AG09319 (cell line): ENCODE data around the gene SMAD2.
"Not testable (repeated sequence)": the region's sequence is repeated elsewhere in the genome, so short reads cannot be mapped to it uniquely, and the experiment has no call there.

Source experiments
- DNase-seq: peaks from one replicate; pipeline ENCODE4 v3.0.0-alpha.2; 2010; ENCODE audit warnings: low read depth; ENCODE audit errors: extremely low read depth
- CTCF ChIP-seq: IDR thresholded peaks from 2 replicates; pipeline ENCODE4 v1.5.1; 2011; ENCODE audit warnings: low read depth, mild to moderate bottlenecking, inconsistent platforms, low read length, moderate library complexity

SMAD2 gene

GRCh38 chr18:47779381-47779780 is 151.1 kb downstream of the SMAD2 start:
- no peak for DNase-seq
- TF ChIP-seq CTCF, result no peak

- DNase-seq, result no peak
- TF ChIP-seq CTCF, result no peak
Measured at GRCh38 chr18:47777626-47778025, 152.8 kb downstream of the SMAD2 start.

GRCh38 chr18:47775961-47776360 is 154.5 kb downstream of the SMAD2 start:
- no peak for DNase-seq
- peak; percentile 35 for TF ChIP-seq CTCF

GRCh38 chr18:47773931-47774330 is 156.5 kb downstream of the SMAD2 start:
- TF ChIP-seq CTCF, result no peak
- no peak for DNase-seq

GRCh38 chr18:47772374-47773248 is 157.8 kb downstream of the SMAD2 start:
- DNase-seq, result peak; percentile 15
- peak; percentile 90 for TF ChIP-seq CTCF

GRCh38 chr18:47771922-47772321 is 158.5 kb downstream of the SMAD2 start:
- TF ChIP-seq CTCF, result no peak
- no peak for DNase-seq

- no peak for TF ChIP-seq CTCF
- DNase-seq, result no peak
Measured at GRCh38 chr18:47767699-47768098, 162.8 kb downstream of the SMAD2 start.

GRCh38 chr18:47767198-47767597 is 163.3 kb downstream of the SMAD2 start:
- DNase-seq, result not testable (repeated sequence)
